Measurements from ENCODE around the gene MGAT5B.

GRCh38 chr17:76902476-76902875, 34.3 kb downstream of the MGAT5B start:
- TF ChIP-seq EZH2 (IDR thresholded peaks at IDR 0.05; ENCODE audit: insufficient read depth, poor library complexity, severe bottlenecking) (no peak), EZH2phosphoT487 (IDR thresholded peaks at IDR 0.05; ENCODE audit: insufficient read depth, low read depth) (no peak)
